ENCODE results near the gene PRKAG3. TPM values are rescaled to one million over a fixed set of nuclear protein-coding genes. Genes with fewer than 3 reads are reported as not detected.

Gene PRKAG3
- total and polyA plus RNA-seq, 2 donors from 2014 or later: not detected

GRCh38 chr2:218832520-218832919 lies 917 bp upstream of the PRKAG3 start:
- no peak for DNase-seq
- no peaks in the 10 kb centered on the region for H3K27me3 ChIP-seq (ENCODE audit: control insufficient read depth, insufficient read depth, low read length)
- H3K9me3 ChIP-seq (ENCODE audit: control insufficient read depth in 2 of 3, insufficient read depth in 1 of 3, low read length in 3 of 3): peaks cover 0 to 4% (median 0%) of the 10 kb centered on the region in 3 donors
- intact Hi-C loops (cut with DNase I): no loop called here
- H3K4me1 ChIP-seq (ENCODE audit: control insufficient read depth in 2 of 3, insufficient read depth in 2 of 3, low read depth in 1 of 3, low read length in 3 of 3): peaks cover 0 to 2% (median 0%) of the 10 kb centered on the region in 3 donors
- H3K36me3 ChIP-seq (ENCODE audit: control insufficient read depth in 2 of 3, insufficient read depth in 3 of 3, low read length in 3 of 3): no peaks in the 10 kb centered on the region
- H3K4me3 ChIP-seq (ENCODE audit: low read length in 3 of 3): no peak overlapping the region
- TF ChIP-seq CTCF (IDR thresholded peaks at IDR 0.05; ENCODE audit: borderline replicate concordance, extremely low read depth, insufficient read depth): no peak
- no peak for FAIRE-seq
- no peak overlapping the region for H3K9ac ChIP-seq (ENCODE audit: low read length in 3 of 3)
- H3K27ac ChIP-seq (ENCODE audit: low read depth in 2 of 2, low read length in 2 of 2): no peak overlapping the region

- H3K27ac ChIP-seq (ENCODE audit: low read depth in 2 of 2, low read length in 2 of 2): no peak overlapping the region
- H3K27me3 ChIP-seq (ENCODE audit: control insufficient read depth, insufficient read depth, low read length): no peaks in the 10 kb centered on the region
- intact Hi-C loops (cut with DNase I): no loop called here
Observed at GRCh38 chr2:218832081-218832480, 478 bp upstream of the PRKAG3 start.

GRCh38 chr2:218830526-218831306 lies 887 bp downstream of the PRKAG3 start:
- intact Hi-C loops (cut with DNase I): no loop called here
- H3K4me1 ChIP-seq (ENCODE audit: control insufficient read depth in 2 of 3, insufficient read depth in 2 of 3, low read depth in 1 of 3, low read length in 3 of 3): peaks cover 0 to 2% (median 0%) of the 10 kb centered on the region in 3 donors
- H3K9ac ChIP-seq (ENCODE audit: low read length in 3 of 3): no peak overlapping the region
- no peak for FAIRE-seq
- TF ChIP-seq CTCF (IDR thresholded peaks at IDR 0.05; ENCODE audit: borderline replicate concordance, extremely low read depth, insufficient read depth): no peak
- H3K36me3 ChIP-seq (ENCODE audit: control insufficient read depth in 2 of 3, insufficient read depth in 3 of 3, low read length in 3 of 3): no peaks in the 10 kb centered on the region
- no peak overlapping the region for H3K27ac ChIP-seq (ENCODE audit: low read depth in 2 of 2, low read length in 2 of 2)
- no peaks in the 10 kb centered on the region for H3K27me3 ChIP-seq (ENCODE audit: control insufficient read depth, insufficient read depth, low read length)
- no peak overlapping the region for H3K4me3 ChIP-seq (ENCODE audit: low read length in 3 of 3)
- H3K9me3 ChIP-seq (ENCODE audit: control insufficient read depth in 2 of 3, insufficient read depth in 1 of 3, low read length in 3 of 3): no peaks in the 10 kb centered on the region
- DNase-seq: no peak

More at GRCh38 chr2:218832081-218832480, 478 bp upstream of the PRKAG3 start:
- Histone ChIP-seq H3K4me1 (ENCODE audit: control insufficient read depth in 2 of 3, insufficient read depth in 2 of 3, low read depth in 1 of 3, low read length in 3 of 3) (peaks cover 0 to 2% (median 0%) of the 10 kb centered on the region in 3 donors), H3K9ac (ENCODE audit: low read length in 3 of 3) (no peak overlapping the region), H3K9me3 (ENCODE audit: control insufficient read depth in 2 of 3, insufficient read depth in 1 of 3, low read length in 3 of 3) (no peaks in the 10 kb centered on the region), H3K4me3 (ENCODE audit: low read length in 3 of 3) (no peak overlapping the region), H3K36me3 (ENCODE audit: control insufficient read depth in 2 of 3, insufficient read depth in 3 of 3, low read length in 3 of 3) (no peaks in the 10 kb centered on the region)
- DNase-seq: no peak
- TF ChIP-seq CTCF (IDR thresholded peaks at IDR 0.05; ENCODE audit: borderline replicate concordance, extremely low read depth, insufficient read depth): no peak
- no peak for FAIRE-seq

Measured in kidney (tissue), 14 donors.